B cell (primary cell): ENCODE measurements around the gene NUDCD3.

Source experiments
- CTCF ChIP-seq: fragments of 200-600 bp; IDR thresholded peaks from one replicate; pipeline ENCODE4 v1.8.0; 2022; ENCODE audit warnings: antibody characterized with exemption, mild to moderate bottlenecking
- EZH2 ChIP-seq: IDR thresholded peaks from 2 replicates; pipeline ENCODE4 v1.6.1; 2012; ENCODE audit warnings: borderline replicate concordance, low read depth, mild to moderate bottlenecking, moderate library complexity, low read length; ENCODE audit not compliant: insufficient read depth, poor library complexity, severe bottlenecking

- TF ChIP-seq EZH2 (no peak), CTCF (no peak)
Observed at GRCh38 chr7:44465490-44465889, 25.0 kb downstream of the NUDCD3 start.
